AG04450 (cell line): Measurements from ENCODE around the gene CLK4. TPM values are rescaled to one million over a fixed set of nuclear protein-coding genes. Genes with fewer than 3 reads are reported as not detected.

ENCODE experiments used
- CTCF ChIA-PET: fragments of 300-600, 350-600 bp; formaldehyde crosslinking; extraction: SDS; loops from one replicate; lab custom pipeline; 2022; ENCODE audit warnings: antibody characterized with exemption, inconsistent platforms; lab: Charles Lee
- POLR2A ChIA-PET: fragments of 350-600 bp; formaldehyde crosslinking; extraction: SDS; loops from one replicate; lab custom pipeline; 2021; ENCODE audit warnings: antibody characterized with exemption, inconsistent platforms; lab: Yijun Ruan, JAX
- DNase-seq: peaks from one replicate; pipeline ENCODE4 v3.0.0-alpha.2; 2011; ENCODE audit warnings: low read depth, low spot score
- H3K27ac ChIP-seq: one replicate; pipeline ENCODE4 v1.5.1; 2012; ENCODE audit warnings: low read depth, low read length, control low read depth
- H3K27me3 ChIP-seq: one replicate; pipeline ENCODE4 v1.6.0; 2012; ENCODE audit warnings: low read length; ENCODE audit not compliant: control insufficient read depth, insufficient read depth
- H3K4me3 ChIP-seq: 2 replicates; pipeline ENCODE4 v1.5.1; 2011; ENCODE audit warnings: mild to moderate bottlenecking, low read depth, low read length, control low read depth
- H3K9me3 ChIP-seq: 2 replicates; pipeline ENCODE4 v1.5.1; 2012; ENCODE audit warnings: low read length; ENCODE audit not compliant: control insufficient read depth, insufficient read depth
- polyA plus RNA-seq: library from polyadenylated mRNA; depleted of rRNA; stranded (reverse); fragments of >200 nt; gene quantifications from 2 replicates; pipeline ENCODE4 v1.2.3, GENCODE V29; 2011
- TF ChIP-seq, protein P1 (sequence below): IDR thresholded peaks from 2 replicates; pipeline ENCODE4 v1.5.1; 2011; ENCODE audit warnings: low read depth, low read length, control low read depth, inconsistent platforms

CLK4 gene
- polyA plus RNA-seq, 1 experiment, result 30.7 TPM

DNA sequence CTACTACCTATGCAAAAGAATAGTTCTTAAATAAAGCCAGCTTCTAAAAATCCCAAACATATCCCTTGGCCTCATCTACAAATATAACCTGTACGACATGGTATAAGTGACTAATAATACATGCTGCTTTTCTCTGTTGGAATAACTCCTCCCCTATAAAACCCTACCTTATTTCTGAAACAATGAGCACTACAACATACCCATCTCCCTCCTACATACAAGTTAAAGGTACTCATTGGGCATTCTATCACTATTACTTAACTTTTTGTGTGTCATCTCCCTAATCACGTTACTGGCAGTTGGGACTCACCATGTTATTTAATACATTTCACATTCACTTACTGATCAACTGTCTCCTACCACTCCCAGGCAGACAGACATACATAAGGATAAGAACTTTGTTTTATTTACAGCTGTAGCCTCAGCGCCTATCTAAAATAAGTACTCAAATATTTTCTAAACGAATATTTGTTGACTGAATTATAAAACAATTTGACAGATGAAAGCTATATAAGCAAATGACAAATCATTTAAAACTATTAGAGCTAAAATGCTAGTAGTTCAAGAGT lies 4.1 kb downstream of the CLK4 start:
- Histone ChIP-seq H3K27me3 (no peaks in the 10 kb centered on the region), H3K4me3 (no peak overlapping the region), H3K27ac (no peak overlapping the region), H3K9me3 (peaks cover 3% of the 10 kb centered on the region; the same call in 1 of the 2 replicates)
- DNase-seq, result no peak
- ChIA-PET POLR2A (no interaction called here), CTCF (interaction anchor here (1.2 to 3.6 kb wide), 2 partner anchors 16 to 33 kb away, joined by 3 to 15 read pairs; partner anchors contain the start of gene COL23A1)
- TF ChIP-seq, protein P1, sequence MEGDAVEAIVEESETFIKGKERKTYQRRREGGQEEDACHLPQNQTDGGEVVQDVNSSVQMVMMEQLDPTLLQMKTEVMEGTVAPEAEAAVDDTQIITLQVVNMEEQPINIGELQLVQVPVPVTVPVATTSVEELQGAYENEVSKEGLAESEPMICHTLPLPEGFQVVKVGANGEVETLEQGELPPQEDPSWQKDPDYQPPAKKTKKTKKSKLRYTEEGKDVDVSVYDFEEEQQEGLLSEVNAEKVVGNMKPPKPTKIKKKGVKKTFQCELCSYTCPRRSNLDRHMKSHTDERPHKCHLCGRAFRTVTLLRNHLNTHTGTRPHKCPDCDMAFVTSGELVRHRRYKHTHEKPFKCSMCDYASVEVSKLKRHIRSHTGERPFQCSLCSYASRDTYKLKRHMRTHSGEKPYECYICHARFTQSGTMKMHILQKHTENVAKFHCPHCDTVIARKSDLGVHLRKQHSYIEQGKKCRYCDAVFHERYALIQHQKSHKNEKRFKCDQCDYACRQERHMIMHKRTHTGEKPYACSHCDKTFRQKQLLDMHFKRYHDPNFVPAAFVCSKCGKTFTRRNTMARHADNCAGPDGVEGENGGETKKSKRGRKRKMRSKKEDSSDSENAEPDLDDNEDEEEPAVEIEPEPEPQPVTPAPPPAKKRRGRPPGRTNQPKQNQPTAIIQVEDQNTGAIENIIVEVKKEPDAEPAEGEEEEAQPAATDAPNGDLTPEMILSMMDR, result no peak

DNA sequence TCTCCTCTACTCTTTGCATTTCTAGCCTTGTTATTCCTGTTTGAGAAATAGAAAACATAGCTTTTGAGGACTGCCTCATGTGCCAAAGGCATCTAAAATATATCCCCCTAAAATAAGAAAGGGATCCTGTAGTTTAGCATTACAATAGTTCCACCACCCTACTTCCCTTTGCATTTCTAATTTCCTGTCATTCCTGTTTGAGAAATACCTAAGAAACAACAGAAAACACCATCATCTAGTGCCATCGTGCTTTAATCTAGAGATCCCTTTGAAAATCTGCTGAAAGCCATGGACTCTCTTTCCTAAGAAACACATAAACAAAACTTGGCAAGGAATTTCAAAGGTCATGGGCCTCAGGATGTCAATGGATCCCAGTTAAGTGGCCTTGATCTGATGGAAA lies 7.5 kb downstream of the CLK4 start:
- POLR2A ChIA-PET, result no interaction called here
- CTCF ChIA-PET, result interaction anchor here (1.1 kb wide), 1 partner anchor 14 kb away, joined by 3 read pairs; no protein-coding TSS in a partner anchor

DNA sequence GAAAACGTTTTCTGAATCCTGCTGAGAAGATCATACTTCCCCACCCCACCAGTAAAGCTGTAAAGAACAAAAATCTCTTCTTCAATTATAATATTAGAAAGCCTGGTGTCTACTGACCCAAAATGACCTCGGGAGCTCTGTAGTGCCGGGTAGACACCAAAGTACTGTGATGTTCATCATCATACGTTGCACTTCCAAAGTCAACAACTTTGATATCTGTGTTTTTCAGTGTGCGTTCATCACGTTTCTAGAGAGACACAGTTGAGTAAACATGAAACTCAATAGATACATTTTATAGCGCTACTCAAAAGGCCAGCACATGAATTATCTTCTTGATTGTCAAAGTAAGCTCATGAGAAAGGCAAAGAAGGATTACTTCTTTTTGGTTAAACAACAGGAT lies 14.6 kb downstream of the CLK4 start:
- TF ChIP-seq, protein P1, result no peak
- ChIA-PET CTCF (interaction anchor here (1.7 kb wide), 1 partner anchor 12 kb away, joined by 6 read pairs; no protein-coding TSS in a partner anchor), POLR2A (no interaction called here)
- Histone ChIP-seq H3K9me3 (no peaks in the 10 kb centered on the region), H3K27ac (no peak overlapping the region), H3K4me3 (no peak overlapping the region), H3K27me3 (no peaks in the 10 kb centered on the region)
- no peak for DNase-seq

More for the DNA sequence above, 7.5 kb downstream of the CLK4 start:
- TF ChIP-seq, protein P1, result no peak
- Histone ChIP-seq H3K27ac (no peak overlapping the region), H3K9me3 (no peaks in the 10 kb centered on the region), H3K4me3 (no peak overlapping the region), H3K27me3 (no peaks in the 10 kb centered on the region)
- DNase-seq, result no peak

DNA sequence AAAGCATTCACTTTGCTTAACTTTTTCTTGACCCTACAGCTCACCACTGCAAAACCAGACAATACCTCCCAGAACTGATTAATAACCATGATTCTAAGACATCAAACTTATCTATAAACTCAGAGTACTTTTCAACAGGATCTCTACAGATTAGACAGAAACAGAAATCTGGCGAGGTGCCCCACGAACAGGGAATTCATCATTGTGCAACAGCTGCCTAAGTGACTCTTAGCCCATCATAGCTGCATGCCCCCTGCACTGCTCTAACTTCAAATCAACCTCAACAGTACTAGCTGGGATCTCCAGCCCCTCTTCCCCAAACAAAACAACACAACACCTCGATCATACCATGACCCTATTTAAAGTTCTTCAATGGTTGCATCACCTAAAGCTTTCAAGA lies 20.6 kb downstream of the CLK4 start:
- Histone ChIP-seq H3K27ac (no peak overlapping the region), H3K27me3 (no peaks in the 10 kb centered on the region), H3K4me3 (no peak overlapping the region), H3K9me3 (0 out of 2 replicates have a peak, but pooled peaks cover 2% of the 10 kb centered on the region)
- DNase-seq, result no peak
- CTCF ChIA-PET, result interaction anchor here (0.9 kb wide), 1 partner anchor 14 kb away, joined by 3 read pairs; no protein-coding TSS in a partner anchor
- POLR2A ChIA-PET, result interaction anchor here (0.7 kb wide), 1 partner anchor 19 kb away, joined by 3 read pairs; no protein-coding TSS in a partner anchor
- TF ChIP-seq, protein P1, result no peak

DNA sequence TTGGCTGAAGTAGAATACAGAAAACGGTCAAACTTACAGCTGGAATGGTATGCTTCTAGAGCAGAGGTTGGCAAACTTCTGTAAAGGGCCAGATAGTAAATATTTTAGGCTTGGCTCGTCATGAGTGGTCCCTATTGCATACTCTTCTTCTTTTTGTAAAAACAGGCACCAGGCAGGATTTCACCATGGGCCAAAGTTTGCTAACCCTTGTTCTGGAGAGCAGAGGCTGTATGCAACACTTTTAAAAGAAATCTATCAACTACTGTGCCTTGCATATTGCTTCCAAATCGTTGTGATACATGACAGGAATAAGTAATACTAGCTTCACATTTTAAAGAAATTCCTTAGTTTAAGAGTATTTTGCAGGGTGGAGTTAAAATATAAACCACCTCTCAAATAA lies 21.1 kb downstream of the CLK4 start:
- ChIA-PET POLR2A (no interaction called here), CTCF (interaction anchor here (0.6 to 0.9 kb wide), 2 partner anchors 14 to 550 kb away, joined by 3 read pairs; no protein-coding TSS in a partner anchor)
- TF ChIP-seq, protein P1, result no peak

More for the DNA sequence above, 21.1 kb downstream of the CLK4 start:
- Histone ChIP-seq H3K27ac (no peak overlapping the region), H3K9me3 (0 out of 2 replicates have a peak, but pooled peaks cover 2% of the 10 kb centered on the region), H3K4me3 (no peak overlapping the region), H3K27me3 (no peaks in the 10 kb centered on the region)
- no peak for DNase-seq
